HG03066 (cell line): ENCODE results near the gene OR5B3.
"Not testable (repeated sequence)": the region's sequence is repeated elsewhere in the genome, so short reads cannot be mapped to it uniquely, and the experiment has no call there.

Experiments
- ATAC-seq: cut with Tn5 transposase; IDR thresholded peaks from one replicate; pipeline ENCODE4 v1.9.1; 2021; ENCODE audit warnings: low read depth; ENCODE audit not compliant: unreplicated experiment

OR5B3 gene

GRCh38 chr11:58406774-58407173, at the start of gene OR5B3:
Gene OR5B3, minus strand, starts transcription at chr11:58406874. Its CDS starts 3,465 bp downstream, at chr11:58403409.
- ATAC-seq = no peak

DNA sequence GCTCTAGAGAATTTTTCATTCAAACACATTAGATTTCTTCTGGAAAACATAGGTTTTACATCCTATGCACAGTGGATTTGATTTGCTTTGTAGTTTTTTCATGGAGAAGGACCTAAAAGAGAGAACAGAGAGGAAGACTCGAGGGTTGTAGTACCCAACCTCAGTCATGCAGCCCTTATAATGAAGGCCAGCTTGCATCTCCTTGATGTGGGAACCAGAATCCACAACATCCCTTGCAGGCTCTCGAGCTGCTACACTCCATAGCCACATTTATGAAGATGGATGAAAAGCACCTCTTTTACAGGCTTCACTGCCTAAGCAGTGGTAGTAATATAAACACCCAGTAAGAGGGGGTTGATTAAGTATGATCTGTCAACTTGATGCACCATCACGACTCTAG, 44.9 kb upstream of the OR5B3 start:
- no peak for ATAC-seq

DNA sequence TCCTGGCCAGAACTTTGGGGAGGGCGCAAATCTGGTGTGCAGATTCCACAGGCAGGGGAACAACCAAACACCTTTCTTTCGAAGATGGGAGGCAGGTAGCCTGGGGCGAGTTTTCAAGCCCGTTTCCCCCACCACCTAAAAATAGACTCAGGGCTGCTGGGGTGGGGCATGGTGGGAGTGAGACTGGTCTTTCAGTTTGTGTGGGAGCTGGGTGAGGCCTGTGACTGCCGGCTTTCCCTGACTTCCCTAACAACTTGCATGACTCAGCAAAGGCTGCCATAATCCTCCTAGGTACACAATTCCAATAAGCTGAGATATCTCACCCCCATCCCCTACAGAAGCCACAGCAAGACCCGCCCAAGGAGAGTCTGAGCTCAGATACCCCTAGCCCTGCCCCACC, 39.6 kb upstream of the OR5B3 start:
- ATAC-seq = no peak

- ATAC-seq = no peak
These were observed 37.6 kb upstream of the OR5B3 start for GRCh38 chr11:58444300-58444699.

- ATAC-seq = no peak
These were observed 35.5 kb upstream of the OR5B3 start, which contains the start of gene OR5B12 for GRCh38 chr11:58442136-58442535. Gene OR5B12, minus strand, starts transcription at chr11:58442236. Its CDS starts 2,085 bp downstream, at chr11:58440151.

GRCh38 chr11:58438486-58438885, 31.8 kb upstream of the OR5B3 start:
- no peak for ATAC-seq

DNA sequence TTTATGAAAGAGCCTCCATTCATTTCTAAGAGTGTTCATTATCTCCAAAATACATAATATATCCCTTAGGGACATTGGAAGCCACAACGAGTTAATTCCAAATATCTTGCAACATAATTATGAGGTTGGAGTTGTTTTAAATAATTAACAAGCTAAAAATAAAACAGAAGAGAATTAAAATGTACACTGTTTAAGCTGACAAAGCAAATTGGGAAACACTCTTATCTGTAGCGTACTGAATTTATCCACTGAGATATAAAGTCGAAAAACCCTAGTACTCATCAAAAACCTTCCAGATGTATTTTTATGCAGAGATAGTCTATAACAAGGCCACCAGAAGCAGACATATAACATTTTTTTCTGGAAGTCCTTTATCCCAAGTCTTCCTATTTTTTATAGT, 27.5 kb upstream of the OR5B3 start:
- ATAC-seq = no peak

- no peak for ATAC-seq
These were observed 27.0 kb upstream of the OR5B3 start for GRCh38 chr11:58433638-58434203.

GRCh38 chr11:58429273-58429672, 22.6 kb upstream of the OR5B3 start:
- ATAC-seq = no peak

GRCh38 chr11:58428021-58428420, 21.3 kb upstream of the OR5B3 start, which contains the start of gene OR5B2:
Gene OR5B2, minus strand, starts transcription at chr11:58428121. Its CDS starts 4,860 bp downstream, at chr11:58423261.
- no peak for ATAC-seq

DNA sequence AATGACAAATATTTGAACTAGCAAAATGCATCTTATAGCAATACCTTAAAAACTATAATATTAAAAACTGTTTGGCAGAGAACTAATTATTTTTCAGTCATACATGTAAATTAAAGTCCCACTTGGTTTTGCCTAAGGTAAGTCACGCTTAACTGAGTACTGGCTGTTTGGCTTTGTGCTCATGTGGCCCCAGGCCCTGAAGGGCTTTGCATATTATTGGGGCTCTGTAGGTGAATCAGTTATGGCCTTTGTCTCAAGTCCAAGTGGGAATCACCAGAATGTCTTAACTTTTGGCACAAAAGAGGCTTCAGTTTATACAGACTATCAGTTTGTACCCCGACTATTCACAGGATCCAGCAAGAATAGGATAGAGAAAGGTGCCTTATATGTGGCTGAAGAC, 7.1 kb downstream of the OR5B3 start:
- ATAC-seq = not testable (repeated sequence)

- ATAC-seq = no peak
These were observed 11.1 kb downstream of the OR5B3 start for GRCh38 chr11:58395581-58395980.

DNA sequence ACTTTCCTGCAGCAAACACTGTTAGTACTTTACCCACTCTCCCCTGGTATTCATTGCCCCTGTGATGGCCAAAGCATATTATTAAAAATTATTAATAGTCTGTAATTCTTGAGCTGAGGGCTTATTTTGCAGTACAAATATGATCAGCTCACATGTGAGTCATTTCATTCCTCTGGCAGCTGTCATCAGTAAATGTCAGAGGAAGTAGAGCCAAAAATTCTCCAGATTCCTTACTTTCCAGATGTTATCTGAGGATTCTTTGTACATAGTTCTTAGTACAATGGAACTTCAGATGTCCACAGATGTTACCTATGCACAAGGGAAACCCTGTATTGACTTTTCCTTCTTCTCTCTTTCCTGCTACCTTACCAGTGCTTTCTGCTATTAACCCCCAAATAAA, 12.5 kb downstream of the OR5B3 start:
- no peak for ATAC-seq

DNA sequence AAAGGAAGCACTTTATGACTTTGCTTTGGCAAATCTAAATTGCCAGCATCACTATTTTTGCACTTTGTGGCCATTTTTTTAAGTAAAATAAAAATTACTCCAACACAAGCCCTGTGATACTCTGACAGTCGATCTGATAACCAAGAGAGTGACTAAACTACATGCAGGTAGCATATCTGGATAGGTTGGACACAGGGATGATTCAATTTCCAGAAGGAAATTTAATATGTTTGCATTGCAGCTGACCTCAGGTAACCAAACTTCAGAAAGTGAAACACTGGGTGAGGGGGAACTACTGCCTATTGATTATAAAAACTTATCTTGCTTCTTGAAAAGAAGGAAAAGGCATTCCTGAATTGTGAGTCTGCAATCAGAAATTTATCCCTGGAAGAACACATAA, 13.9 kb downstream of the OR5B3 start:
- no peak for ATAC-seq

- ATAC-seq = no peak
These were observed 14.8 kb downstream of the OR5B3 start for GRCh38 chr11:58391879-58392278.

GRCh38 chr11:58390551-58391063, 16.1 kb downstream of the OR5B3 start:
- ATAC-seq = no peak

DNA sequence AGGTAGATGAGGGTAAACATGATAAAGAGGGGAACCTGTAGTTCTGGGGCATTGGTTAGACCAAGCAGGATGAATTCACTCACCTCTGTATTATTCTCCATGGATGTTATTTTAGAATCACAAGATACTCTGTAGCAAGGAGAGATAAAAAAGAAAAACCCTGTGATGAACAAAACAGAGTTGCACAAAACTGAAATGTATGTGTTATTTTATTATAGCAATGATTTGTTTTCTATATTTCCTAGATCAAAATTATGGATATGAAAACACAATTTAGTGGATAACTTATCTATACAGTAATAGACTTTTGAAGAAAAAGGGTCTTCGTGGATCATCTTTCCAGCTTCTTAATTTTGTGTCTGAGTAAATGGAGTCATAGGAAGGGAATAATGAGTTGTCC, 47.7 kb downstream of the OR5B3 start, which contains the start of gene OR5B17:
OR5B17 (minus strand) TSS at position 101 of the 400 bp plus-strand sequence; CDS start at position 101, 0 bp downstream.
- no peak for ATAC-seq

GRCh38 chr11:58354727-58355126, 51.9 kb downstream of the OR5B3 start:
- ATAC-seq = no peak
